ENCODE results near the gene PRPF38A.

PRPF38A gene

DNA sequence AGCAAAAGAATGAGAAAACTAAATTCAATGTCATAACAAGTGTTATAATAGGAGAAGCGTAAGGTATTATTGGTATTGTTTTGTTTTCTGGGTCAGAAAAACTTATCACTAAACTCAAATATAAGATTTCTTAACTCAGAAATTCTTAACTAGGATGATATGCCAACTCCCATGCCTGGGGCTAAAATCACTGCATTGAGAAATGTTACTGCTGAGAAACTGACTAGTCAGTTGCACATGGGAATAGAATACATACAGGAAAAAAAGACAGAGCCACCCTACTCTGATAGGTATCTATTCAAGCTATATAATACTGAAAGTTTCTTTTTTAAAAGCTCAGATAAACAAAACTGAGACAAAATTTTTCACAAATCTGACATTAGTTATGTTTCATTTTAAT is 56.3 kb downstream of the PRPF38A start:
- DNase-seq (ENCODE audit: low read depth in 2 of 2): no peak

DNA sequence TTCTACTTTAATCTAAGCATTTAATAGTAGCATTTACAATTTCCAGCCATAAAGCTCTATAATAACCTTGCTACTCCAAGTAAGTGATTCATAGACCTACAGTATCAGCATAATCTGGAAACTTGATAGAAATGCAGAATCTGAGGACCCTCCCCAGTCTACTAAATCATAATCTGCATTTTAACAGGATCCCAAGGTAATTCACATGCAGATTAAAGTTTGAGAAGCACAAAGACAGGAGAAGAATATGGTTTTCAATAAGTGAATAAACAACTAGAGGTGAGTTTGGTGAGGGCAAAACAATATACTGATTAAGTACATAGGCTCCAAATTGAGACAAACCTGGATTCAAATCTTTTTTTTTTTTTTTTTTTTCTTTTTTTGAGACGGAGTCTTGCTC is 57.4 kb downstream of the PRPF38A start:
- no peak for DNase-seq (ENCODE audit: low read depth in 2 of 2)

- DNase-seq (ENCODE audit: low read depth in 2 of 2): no peak
Observed at GRCh38 chr1:52463891-52464290, 59.5 kb downstream of the PRPF38A start.

DNA sequence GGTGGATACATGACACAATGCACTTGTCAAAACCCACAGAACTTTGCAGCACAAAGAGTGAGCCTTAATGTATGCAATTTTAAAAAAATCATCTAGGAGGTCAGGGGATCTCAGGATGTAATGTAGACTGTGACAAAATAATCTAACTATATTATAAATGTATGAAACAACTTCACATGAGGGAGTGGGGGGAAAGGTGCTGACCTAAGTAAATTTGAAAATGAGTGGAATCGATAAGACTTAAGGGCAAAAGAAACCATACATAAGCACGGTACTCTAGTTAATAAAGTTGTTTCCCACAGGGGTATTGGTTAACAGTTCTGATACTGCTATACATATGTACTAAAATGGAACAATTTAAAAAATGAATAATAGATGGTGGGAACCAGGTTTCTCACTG is 64.7 kb downstream of the PRPF38A start:
- DNase-seq (ENCODE audit: low read depth in 2 of 2): no peak

Data from stimulated activated CD4-positive, alpha-beta T cell treated with anti-CD3 and anti-CD28 coated beads, Interleukin-1b, Interleukin-23, amount 100 ng/mL, for 1 hour (primary cell).